Liver (tissue), 3 donors: ENCODE data around the gene PSTPIP1.

Source experiments
- GABPA ChIP-seq, 2 donors: IDR thresholded peaks in 1 of 2; conservative IDR thresholded peaks in 1 of 2; 2 replicates each; pipeline ENCODE4 v1.6.1; 2016; ENCODE audit warnings: antibody characterized with exemption in 2 of 2, mild to moderate bottlenecking in 1 of 2, moderate library complexity in 1 of 2
- HNF4G ChIP-seq: IDR thresholded peaks from 2 replicates; pipeline ENCODE4 v1.6.1; 2016; ENCODE audit warnings: antibody characterized with exemption
- SP1 ChIP-seq: IDR thresholded peaks from 2 replicates; pipeline ENCODE4 v1.6.1; 2018; ENCODE audit warnings: antibody characterized with exemption, mild to moderate bottlenecking
- TF ChIP-seq, protein P1 (sequence below): fragments of 150-350 bp; IDR thresholded peaks from 2 replicates; pipeline ENCODE4 v1.5.1; 2017; ENCODE audit warnings: improper control_type of control experiment, low read depth, low read length; ENCODE audit not compliant: missing input control
- TF ChIP-seq, protein P2 (sequence below): IDR thresholded peaks from 2 replicates; pipeline ENCODE4 v1.6.1; 2016; ENCODE audit warnings: antibody characterized with exemption, mild to moderate bottlenecking
- donor health status: healthy.
- donor health status: healthy.

DNA sequence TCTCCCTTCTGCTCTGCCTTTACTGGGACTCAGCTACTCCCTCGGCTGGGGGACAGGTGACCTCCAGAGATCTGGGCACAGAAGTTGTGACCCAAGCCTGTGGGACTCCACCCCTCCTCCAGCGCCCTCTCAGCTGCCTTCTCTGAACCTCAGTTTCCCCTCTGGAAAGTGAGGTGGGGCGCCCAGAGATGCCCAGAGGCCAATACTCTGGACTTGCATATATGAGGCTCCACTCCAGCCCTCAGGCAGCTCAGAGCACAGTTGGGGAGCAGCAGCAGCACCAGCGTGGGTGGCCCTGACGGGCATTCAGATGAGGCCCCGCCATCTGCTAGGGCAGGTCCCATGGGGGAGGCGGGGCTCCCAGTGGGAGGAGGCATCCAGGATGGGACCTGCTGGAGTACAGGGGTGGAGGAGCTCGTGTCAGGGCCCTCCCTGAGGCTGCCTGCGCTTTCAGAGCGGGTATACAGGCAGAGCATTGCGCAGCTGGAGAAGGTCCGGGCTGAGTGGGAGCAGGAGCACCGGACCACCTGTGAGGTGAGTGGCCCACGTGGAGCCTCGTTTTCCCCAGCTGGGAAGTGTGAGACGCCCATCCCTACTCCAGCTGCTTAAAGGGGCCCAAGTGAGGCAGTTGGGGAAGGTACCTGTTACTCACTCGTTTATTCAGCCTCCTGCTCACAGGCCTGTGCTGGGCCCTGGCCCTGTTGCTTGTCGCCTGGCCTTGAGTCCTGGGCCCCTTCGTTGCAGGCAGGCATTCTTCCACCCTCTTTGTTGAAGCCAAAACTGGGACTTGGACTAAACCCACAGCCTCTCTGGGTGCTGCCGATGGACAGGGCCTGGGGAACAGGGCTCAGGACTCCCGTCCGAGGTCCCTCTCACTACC lies 35.4 kb downstream of the PSTPIP1 start:
- TF ChIP-seq, protein P1, sequence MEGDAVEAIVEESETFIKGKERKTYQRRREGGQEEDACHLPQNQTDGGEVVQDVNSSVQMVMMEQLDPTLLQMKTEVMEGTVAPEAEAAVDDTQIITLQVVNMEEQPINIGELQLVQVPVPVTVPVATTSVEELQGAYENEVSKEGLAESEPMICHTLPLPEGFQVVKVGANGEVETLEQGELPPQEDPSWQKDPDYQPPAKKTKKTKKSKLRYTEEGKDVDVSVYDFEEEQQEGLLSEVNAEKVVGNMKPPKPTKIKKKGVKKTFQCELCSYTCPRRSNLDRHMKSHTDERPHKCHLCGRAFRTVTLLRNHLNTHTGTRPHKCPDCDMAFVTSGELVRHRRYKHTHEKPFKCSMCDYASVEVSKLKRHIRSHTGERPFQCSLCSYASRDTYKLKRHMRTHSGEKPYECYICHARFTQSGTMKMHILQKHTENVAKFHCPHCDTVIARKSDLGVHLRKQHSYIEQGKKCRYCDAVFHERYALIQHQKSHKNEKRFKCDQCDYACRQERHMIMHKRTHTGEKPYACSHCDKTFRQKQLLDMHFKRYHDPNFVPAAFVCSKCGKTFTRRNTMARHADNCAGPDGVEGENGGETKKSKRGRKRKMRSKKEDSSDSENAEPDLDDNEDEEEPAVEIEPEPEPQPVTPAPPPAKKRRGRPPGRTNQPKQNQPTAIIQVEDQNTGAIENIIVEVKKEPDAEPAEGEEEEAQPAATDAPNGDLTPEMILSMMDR: no peak
- no peak for TF ChIP-seq HNF4G
- TF ChIP-seq, protein P2, sequence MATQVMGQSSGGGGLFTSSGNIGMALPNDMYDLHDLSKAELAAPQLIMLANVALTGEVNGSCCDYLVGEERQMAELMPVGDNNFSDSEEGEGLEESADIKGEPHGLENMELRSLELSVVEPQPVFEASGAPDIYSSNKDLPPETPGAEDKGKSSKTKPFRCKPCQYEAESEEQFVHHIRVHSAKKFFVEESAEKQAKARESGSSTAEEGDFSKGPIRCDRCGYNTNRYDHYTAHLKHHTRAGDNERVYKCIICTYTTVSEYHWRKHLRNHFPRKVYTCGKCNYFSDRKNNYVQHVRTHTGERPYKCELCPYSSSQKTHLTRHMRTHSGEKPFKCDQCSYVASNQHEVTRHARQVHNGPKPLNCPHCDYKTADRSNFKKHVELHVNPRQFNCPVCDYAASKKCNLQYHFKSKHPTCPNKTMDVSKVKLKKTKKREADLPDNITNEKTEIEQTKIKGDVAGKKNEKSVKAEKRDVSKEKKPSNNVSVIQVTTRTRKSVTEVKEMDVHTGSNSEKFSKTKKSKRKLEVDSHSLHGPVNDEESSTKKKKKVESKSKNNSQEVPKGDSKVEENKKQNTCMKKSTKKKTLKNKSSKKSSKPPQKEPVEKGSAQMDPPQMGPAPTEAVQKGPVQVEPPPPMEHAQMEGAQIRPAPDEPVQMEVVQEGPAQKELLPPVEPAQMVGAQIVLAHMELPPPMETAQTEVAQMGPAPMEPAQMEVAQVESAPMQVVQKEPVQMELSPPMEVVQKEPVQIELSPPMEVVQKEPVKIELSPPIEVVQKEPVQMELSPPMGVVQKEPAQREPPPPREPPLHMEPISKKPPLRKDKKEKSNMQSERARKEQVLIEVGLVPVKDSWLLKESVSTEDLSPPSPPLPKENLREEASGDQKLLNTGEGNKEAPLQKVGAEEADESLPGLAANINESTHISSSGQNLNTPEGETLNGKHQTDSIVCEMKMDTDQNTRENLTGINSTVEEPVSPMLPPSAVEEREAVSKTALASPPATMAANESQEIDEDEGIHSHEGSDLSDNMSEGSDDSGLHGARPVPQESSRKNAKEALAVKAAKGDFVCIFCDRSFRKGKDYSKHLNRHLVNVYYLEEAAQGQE: no peak
- no peak for TF ChIP-seq SP1
- no peak for TF ChIP-seq GABPA (IDR thresholded peaks at IDR 0.05 in 1 of 2, conservative IDR thresholded peaks at IDR 0.05 in 1 of 2)
